ENCODE measurements around the gene TRIM25.
"Not testable (repeated sequence)": the region's sequence is repeated elsewhere in the genome, so short reads cannot be mapped to it uniquely, and the experiment has no call there.

TRIM25 gene, protein sequence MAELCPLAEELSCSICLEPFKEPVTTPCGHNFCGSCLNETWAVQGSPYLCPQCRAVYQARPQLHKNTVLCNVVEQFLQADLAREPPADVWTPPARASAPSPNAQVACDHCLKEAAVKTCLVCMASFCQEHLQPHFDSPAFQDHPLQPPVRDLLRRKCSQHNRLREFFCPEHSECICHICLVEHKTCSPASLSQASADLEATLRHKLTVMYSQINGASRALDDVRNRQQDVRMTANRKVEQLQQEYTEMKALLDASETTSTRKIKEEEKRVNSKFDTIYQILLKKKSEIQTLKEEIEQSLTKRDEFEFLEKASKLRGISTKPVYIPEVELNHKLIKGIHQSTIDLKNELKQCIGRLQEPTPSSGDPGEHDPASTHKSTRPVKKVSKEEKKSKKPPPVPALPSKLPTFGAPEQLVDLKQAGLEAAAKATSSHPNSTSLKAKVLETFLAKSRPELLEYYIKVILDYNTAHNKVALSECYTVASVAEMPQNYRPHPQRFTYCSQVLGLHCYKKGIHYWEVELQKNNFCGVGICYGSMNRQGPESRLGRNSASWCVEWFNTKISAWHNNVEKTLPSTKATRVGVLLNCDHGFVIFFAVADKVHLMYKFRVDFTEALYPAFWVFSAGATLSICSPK

DNA sequence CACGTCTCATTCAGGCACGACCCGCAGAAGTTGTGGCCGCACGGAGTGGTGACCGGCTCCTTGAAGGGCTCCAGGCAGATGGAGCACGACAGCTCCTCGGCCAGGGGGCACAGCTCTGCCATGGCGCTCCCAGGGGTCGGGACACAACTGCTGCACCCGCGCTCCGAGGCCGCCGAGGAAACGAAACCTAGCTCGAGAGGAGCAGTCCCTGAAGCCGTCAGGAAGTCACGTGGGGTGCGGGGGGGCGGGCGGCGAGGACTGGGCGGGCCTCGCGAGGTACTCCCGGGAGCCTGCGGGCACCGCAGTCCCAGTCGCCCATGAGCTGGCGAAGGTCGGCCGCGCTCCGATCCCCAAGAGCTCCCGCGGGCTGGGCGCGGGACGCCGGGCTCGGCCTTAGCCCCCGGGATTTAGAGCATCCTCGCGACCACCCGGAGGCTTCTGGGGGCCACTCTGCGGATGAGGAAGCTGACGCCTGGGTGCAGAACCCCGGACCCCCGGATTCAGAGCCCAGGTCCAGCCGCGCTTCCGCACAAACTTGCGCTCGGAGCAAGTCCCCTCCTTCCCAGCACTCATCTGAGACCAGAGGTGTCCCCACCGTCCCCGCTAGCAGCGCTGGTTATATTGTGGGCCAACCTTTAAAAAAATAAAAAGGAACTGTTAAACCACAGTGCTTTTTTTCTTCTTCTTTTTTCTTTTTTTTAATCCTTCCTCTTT is at the start of gene TRIM25:
Gene TRIM25 (minus strand): TSS at position 183 of the 714 bp plus-strand sequence. CDS start 61 bp downstream, at position 122.
- Mint-ChIP-seq H3K4me3 (peak within 1 kb of the TSS; percentile 93), H3K27me3 (ENCODE audit: low read depth) (no peaks in the 10 kb centered on the region), H3K27ac (peak within 1 kb of the TSS; percentile 91), H3K36me3 (ENCODE audit: low read depth) (peaks cover 33% of the 10 kb centered on the region), H3K4me1 (ENCODE audit: low read depth) (peaks cover 45% of the 10 kb centered on the region), H3K9me3 (peaks cover 10% of the 10 kb centered on the region)

DNA sequence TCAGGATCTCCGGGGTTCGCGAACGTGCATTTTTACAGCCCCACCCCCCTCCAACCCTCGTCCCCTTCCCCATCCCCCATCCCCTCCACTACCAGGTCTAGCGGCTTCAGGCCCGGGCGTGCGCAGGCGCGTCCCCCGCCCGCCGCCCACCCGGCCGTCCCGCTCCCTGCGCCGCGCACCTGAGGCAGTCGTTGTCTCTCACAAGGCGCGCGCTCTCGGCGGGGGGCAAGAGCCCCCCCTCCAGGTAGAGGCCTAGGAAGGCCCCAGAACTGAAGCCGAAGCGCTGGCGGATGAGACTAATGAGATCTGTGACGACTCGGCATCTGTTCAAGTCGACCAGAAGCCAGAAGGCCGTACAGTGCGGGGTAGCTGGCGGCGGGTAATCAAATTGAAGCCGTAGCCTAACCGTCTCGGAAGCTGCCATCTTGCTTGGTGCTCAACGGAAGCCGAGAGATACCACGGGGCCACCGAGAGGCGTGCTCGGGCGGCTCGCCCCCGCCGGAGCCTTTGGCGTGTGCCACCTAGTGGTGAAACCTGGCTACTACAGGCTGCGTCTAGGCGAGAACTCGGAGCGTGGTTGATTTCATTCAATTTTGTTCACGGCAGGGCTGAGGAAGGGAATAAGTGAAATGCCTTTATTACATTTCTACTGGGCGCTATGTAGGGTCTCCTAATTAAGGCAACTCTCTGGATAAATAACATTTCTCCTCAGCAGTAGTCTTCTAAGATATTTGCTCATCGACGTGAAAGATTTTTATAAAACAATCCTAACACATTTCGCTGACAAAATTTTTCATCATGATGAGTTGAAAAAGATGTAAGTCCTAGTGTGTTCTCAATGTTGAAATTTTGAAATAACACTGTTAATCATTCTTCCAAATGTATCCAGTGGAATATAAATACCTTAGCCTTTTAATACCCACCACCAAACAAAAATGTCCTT is 47.0 kb upstream of the TRIM25 start, which contains the start of gene COIL:
Gene COIL (minus strand): TSS at position 455 of the 943 bp plus-strand sequence. CDS start 31 bp downstream, at position 424.
- Mint-ChIP-seq H3K4me3 (peak within 1 kb of the TSS; percentile 80), H3K27me3 (ENCODE audit: low read depth) (no peaks in the 10 kb centered on the region), H3K36me3 (ENCODE audit: low read depth) (peaks cover 2% of the 10 kb centered on the region), H3K9me3 (no peaks in the 10 kb centered on the region), H3K27ac (peak within 1 kb of the TSS; percentile 80), H3K4me1 (ENCODE audit: low read depth) (peaks cover 21% of the 10 kb centered on the region)

DNA sequence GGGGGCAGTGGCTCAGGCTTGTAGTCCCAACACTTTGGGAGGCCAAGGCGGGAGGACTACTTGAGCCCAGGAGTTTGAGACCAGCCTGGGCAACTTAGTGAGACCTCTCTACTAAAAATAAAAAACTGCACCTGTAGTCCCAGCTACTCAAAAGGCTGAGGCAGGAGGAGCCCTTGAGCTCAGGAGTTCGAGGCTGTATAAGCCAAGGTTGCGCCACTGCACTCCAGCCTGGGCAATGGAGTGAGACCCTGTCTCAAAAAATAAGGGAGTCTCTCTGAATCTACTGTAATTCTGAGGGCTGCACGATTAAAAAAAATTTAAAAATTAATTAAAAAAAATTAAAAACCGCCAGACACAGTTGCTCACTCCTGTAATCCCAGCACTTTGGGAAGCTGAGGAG is 43.1 kb upstream of the TRIM25 start:
- Mint-ChIP-seq H3K36me3 (ENCODE audit: low read depth) (peaks cover 2% of the 10 kb centered on the region), H3K9me3 (no peaks in the 10 kb centered on the region), H3K27ac (no peak overlapping the region), H3K27me3 (ENCODE audit: low read depth) (no peaks in the 10 kb centered on the region), H3K4me3 (no peak overlapping the region), H3K4me1 (ENCODE audit: low read depth) (peaks cover 22% of the 10 kb centered on the region)

GRCh38 chr17:56949595-56949994 is 35.7 kb upstream of the TRIM25 start:
- Mint-ChIP-seq H3K36me3 (ENCODE audit: low read depth) (peaks cover 16% of the 10 kb centered on the region), H3K4me1 (ENCODE audit: low read depth) (peaks cover 12% of the 10 kb centered on the region), H3K4me3 (no peak overlapping the region), H3K27me3 (ENCODE audit: low read depth) (no peaks in the 10 kb centered on the region), H3K27ac (no peak overlapping the region), H3K9me3 (no peaks in the 10 kb centered on the region)

- Mint-ChIP-seq H3K27me3 (ENCODE audit: low read depth) (no peaks in the 10 kb centered on the region), H3K27ac (no peak overlapping the region), H3K4me3 (no peak overlapping the region), H3K9me3 (no peaks in the 10 kb centered on the region), H3K4me1 (ENCODE audit: low read depth) (peaks cover 10% of the 10 kb centered on the region), H3K36me3 (ENCODE audit: low read depth) (peaks cover 21% of the 10 kb centered on the region)
These were observed 34.6 kb upstream of the TRIM25 start for GRCh38 chr17:56948491-56948890.

- Mint-ChIP-seq H3K27me3 (ENCODE audit: low read depth) (no peaks in the 10 kb centered on the region), H3K9me3 (no peaks in the 10 kb centered on the region), H3K27ac (no peak overlapping the region), H3K4me1 (ENCODE audit: low read depth) (peaks cover 8% of the 10 kb centered on the region), H3K4me3 (no peak overlapping the region), H3K36me3 (ENCODE audit: low read depth) (peaks cover 25% of the 10 kb centered on the region)
These were observed 33.9 kb upstream of the TRIM25 start for GRCh38 chr17:56947741-56948140.

DNA sequence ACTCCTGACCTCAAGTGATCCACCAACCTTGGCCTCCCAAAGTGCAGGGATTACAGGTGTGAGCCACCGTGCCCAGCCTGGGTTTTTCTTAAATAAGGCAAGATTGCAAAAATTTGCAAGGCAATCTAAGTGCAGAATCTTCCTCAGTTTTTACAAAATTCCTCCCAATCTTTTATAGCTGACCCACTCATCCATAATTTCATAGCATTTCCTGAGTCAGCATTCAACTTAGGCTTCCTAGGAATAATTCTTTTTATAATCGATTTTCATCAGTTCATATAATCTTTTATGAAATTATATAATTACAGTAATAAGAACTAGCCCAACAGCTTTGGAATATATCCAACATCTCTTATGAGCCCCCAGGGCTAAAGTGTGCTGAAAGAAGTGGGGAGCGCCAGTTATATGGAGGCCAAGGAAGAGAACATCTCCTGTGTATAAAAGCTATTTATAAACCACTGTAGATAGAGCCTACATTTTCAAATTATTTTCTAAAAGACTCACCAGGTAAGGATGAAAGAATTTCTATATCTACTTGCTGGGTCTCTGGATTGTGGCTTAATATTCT is 32.2 kb upstream of the TRIM25 start:
- Mint-ChIP-seq H3K4me3 (no peak overlapping the region), H3K27me3 (ENCODE audit: low read depth) (no peaks in the 10 kb centered on the region), H3K27ac (no peak overlapping the region), H3K9me3 (no peaks in the 10 kb centered on the region), H3K36me3 (ENCODE audit: low read depth) (peaks cover 33% of the 10 kb centered on the region), H3K4me1 (ENCODE audit: low read depth) (peaks cover 8% of the 10 kb centered on the region)

GRCh38 chr17:56943505-56944125 is 29.8 kb upstream of the TRIM25 start:
- Mint-ChIP-seq H3K9me3 (no peaks in the 10 kb centered on the region), H3K4me1 (ENCODE audit: low read depth) (peaks cover 2% of the 10 kb centered on the region), H3K4me3 (no peak overlapping the region), H3K27ac (no peak overlapping the region), H3K27me3 (ENCODE audit: low read depth) (no peaks in the 10 kb centered on the region), H3K36me3 (ENCODE audit: low read depth) (peaks cover 28% of the 10 kb centered on the region)

DNA sequence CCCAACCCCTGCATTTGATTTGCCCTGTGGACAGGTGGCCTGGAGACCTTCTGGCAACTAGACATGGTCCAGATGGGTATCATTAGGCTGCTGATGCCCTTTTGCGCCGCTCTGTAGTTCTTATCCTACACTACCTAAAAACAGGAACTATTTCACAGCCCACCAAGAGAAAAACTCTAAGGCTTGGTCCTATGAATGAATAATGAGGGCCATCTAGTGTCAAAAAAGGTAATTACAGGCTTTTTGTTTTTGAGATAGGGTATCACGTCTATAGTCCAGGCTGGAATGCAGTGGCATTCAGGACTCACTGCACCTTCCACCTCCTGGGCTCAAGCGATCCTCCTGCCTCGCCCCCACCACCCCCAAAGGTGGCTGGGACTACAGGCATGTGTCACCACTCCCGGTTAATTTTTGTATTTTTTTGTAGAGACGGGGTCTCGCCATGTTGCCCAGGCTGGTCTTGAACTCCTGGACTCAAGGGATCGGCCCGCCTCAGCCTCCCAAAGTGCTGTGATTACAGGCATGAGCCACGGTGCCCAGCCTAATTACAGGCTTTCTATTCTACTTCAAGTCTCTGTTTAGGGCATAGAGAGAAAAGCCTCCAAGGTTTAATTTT is 26.1 kb upstream of the TRIM25 start:
- H3K36me3 Mint-ChIP-seq (ENCODE audit: low read depth) = peaks cover 39% of the 10 kb centered on the region
- no peak overlapping the region for H3K4me3 Mint-ChIP-seq
- peaks cover 17% of the 10 kb centered on the region for H3K4me1 Mint-ChIP-seq (ENCODE audit: low read depth)
- no peak overlapping the region for H3K27ac Mint-ChIP-seq
- H3K27me3 Mint-ChIP-seq (ENCODE audit: low read depth) = no peaks in the 10 kb centered on the region
- no peaks in the 10 kb centered on the region for H3K9me3 Mint-ChIP-seq

GRCh38 chr17:56938206-56938605 is 24.4 kb upstream of the TRIM25 start:
- not testable (repeated sequence) for H3K27me3 Mint-ChIP-seq (ENCODE audit: low read depth); H3K9me3 Mint-ChIP-seq; H3K4me3 Mint-ChIP-seq
- Mint-ChIP-seq H3K36me3 (ENCODE audit: low read depth) (peaks cover 42% of the 10 kb centered on the region), H3K4me1 (ENCODE audit: low read depth) (peaks cover 23% of the 10 kb centered on the region), H3K27ac (peak overlapping the region; percentile 41)

DNA sequence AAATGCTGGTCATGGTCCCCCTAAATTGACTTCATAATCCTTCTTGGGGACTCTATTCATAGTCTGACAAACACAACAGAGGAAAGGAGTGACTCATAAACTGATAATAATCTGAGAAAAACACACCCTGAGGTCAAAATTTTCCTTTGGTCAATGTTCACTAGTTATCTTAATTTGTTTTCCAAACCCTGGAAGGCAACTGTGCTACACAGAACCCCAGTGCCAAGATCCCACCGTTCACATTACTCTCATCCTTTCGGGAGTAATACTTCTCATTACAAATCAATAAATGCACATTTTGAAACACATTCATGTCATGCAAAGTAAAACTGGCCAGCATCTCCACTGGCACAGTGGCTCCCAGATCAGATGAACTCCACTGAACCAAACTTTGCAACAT is 23.8 kb upstream of the TRIM25 start:
- H3K36me3 Mint-ChIP-seq (ENCODE audit: low read depth) = peaks cover 44% of the 10 kb centered on the region
- no peak overlapping the region for H3K4me3 Mint-ChIP-seq
- H3K27ac Mint-ChIP-seq = peak overlapping the region; percentile 41

GRCh38 chr17:56936697-56937322 is 23.0 kb upstream of the TRIM25 start:
- Mint-ChIP-seq H3K9me3 (no peaks in the 10 kb centered on the region), H3K4me1 (ENCODE audit: low read depth) (peaks cover 23% of the 10 kb centered on the region), H3K27ac (peak overlapping the region; percentile 32), H3K27me3 (ENCODE audit: low read depth) (no peaks in the 10 kb centered on the region), H3K36me3 (ENCODE audit: low read depth) (peaks cover 42% of the 10 kb centered on the region), H3K4me3 (no peak overlapping the region)

More for the DNA sequence above, 23.8 kb upstream of the TRIM25 start:
- H3K27me3 Mint-ChIP-seq (ENCODE audit: low read depth) = no peaks in the 10 kb centered on the region
- peaks cover 23% of the 10 kb centered on the region for H3K4me1 Mint-ChIP-seq (ENCODE audit: low read depth)
- no peaks in the 10 kb centered on the region for H3K9me3 Mint-ChIP-seq

Data from T-helper 1 cell treated with Interleukin-12 subunit alpha and Interleukin-12 subunit beta and Interleukin-4 antibody, amounts not matched to agents 30 μg/mL and 1 μg/mL, for 36 hours (primary cell).